Putamen (tissue), 1 donor: ENCODE measurements around the gene CST3.

Experiments used
- DNase-seq: peaks from one replicate; pipeline ENCODE4 v3.0.0-alpha.2; 2016; ENCODE audit warnings: low spot score

The CST3 gene

GRCh38 chr20:23602699-23603098 is 35.1 kb downstream of the CST3 start:
- no peak for DNase-seq

DNA sequence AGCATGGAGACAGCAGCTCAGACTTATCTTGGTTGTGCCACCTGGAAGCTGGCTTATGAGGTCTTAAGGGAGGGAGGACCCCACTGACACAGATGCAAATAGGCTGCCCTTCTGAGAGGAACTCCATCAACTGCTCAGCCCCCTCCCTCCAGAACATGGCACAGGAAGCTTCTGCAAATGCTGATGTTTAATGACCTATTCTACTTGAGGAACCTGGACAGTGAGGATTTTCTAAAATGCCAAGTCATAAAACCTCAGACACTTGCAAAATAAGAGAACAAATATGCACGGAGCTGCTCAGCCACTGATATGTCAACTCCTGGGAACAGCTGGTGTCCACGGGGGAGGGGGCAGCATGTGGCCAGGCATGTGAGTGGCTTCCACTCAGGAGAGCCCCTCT is 35.5 kb downstream of the CST3 start:
- DNase-seq: no peak

GRCh38 chr20:23601715-23602114 is 36.0 kb downstream of the CST3 start:
- no peak for DNase-seq

- no peak for DNase-seq
These were observed 39.3 kb downstream of the CST3 start for GRCh38 chr20:23598481-23598880.

GRCh38 chr20:23596579-23597250 is 41.0 kb downstream of the CST3 start:
- DNase-seq: no peak

- DNase-seq: no peak
These were observed 41.8 kb downstream of the CST3 start for GRCh38 chr20:23595941-23596340.

GRCh38 chr20:23588434-23589403 is 49.0 kb downstream of the CST3 start:
- DNase-seq: no peak

GRCh38 chr20:23587631-23588030 is 50.1 kb downstream of the CST3 start:
- DNase-seq: no peak

DNA sequence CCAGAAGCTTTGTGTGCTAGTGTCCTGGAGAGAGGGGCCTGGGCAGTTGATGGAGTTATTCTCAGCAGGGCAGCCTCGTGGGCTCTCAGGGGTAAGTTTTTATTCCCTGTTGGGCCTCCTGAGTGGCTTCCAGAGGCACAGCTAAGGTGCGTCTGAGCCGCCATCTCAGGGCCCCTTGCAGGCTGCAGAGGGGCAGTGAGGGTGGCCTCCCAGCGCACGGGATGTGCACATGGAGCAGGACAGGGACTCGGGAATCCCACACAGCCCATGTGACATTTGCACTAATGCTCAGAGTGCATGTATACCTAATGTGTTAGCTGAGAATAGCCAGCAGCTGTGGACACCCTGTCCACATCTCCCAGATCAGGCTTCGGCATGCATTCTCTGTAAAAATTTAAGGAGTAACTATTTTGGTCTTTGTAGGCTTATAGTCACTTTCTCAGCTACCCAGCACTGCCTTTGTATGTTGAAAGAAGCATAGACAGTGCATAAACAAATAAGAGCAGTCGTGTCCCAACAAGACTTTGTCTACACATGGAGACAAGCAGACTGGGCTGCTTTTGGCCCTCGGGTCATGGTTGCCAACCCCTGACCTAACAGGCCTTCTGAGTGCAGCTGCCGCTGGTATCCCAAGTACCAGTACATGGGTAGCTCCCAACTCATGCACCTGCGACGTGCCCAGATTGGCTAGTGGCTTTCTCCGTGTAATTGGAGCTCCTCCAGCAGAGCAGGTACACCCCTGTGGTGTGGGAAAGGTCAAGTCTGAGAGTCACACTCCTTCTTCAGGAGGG is 50.8 kb downstream of the CST3 start:
- no peak for DNase-seq

DNA sequence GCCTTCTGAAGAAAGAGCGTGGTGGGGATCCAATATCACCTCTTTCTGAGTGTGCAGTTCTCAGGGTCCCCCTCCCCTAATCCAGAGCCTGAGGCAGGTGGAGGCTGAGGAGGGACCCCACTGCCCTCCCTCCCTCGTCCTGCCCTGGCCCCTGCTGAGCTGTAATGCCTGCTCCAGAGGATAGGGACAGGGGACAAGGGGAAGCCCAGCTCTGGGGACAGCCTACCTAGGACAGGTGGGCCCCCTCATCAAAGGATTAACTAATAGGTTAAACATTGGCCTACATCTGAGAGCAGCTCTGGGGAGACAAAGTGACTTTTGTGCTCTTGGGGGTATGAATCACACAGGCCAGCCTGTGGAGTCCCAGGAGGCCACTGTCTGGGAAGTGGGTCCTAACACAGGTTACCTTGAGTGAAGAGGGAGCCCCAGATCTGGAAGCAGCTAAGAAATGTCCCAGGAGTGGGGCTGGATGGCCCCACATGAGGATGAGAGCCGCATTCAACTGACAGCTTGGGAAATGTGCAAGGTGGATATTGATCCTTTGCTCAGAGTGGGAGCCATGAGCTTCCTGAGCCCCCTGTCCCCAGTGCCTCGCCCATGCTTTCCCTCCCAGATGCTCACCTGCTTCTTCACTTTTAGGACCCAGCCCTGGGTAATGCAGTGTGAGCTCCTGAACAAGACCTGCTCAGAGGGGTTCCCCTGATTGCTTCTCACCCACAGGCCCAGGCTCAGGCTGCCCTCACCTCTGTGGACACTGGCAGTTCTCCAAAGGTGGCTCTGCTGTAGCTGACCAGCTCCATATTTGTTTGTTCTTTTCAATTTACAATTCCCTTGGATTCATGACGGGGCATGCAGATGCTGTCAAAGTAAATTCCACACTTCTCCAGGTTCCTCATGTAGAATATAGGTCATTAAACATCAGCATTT is 51.7 kb downstream of the CST3 start:
- DNase-seq: no peak

- DNase-seq: no peak
These were observed 52.3 kb downstream of the CST3 start for GRCh38 chr20:23585449-23585807.

GRCh38 chr20:23584434-23585199 is 53.1 kb downstream of the CST3 start:
- no peak for DNase-seq
